Cerebellar cortex (tissue), 1 donor: ENCODE data around the gene SLC12A3.

ENCODE experiments used
- DNase-seq: peaks from one replicate; pipeline ENCODE4 v3.0.0-alpha.2; 2015; ENCODE audit warnings: low spot score

Gene SLC12A3

GRCh38 chr16:56892705-56893104 is 27.7 kb downstream of the SLC12A3 start:
- no peak for DNase-seq

GRCh38 chr16:56894331-56894917 is 29.4 kb downstream of the SLC12A3 start:
- no peak for DNase-seq

- no peak for DNase-seq
Observed at GRCh38 chr16:56895813-56896212, 30.8 kb downstream of the SLC12A3 start.

- no peak for DNase-seq
Observed at GRCh38 chr16:56896244-56896643, 31.2 kb downstream of the SLC12A3 start.

- DNase-seq = no peak
Observed at GRCh38 chr16:56897026-56897799, 32.2 kb downstream of the SLC12A3 start.

GRCh38 chr16:56898847-56899246 is 33.8 kb downstream of the SLC12A3 start:
- DNase-seq = no peak

- DNase-seq = no peak
Observed at GRCh38 chr16:56903866-56904265, 38.9 kb downstream of the SLC12A3 start.

GRCh38 chr16:56907401-56907800 is 42.4 kb downstream of the SLC12A3 start:
- DNase-seq = no peak

- no peak for DNase-seq
Observed at GRCh38 chr16:56909527-56909979, 44.5 kb downstream of the SLC12A3 start.

- no peak for DNase-seq
Observed at GRCh38 chr16:56910112-56910511, 45.1 kb downstream of the SLC12A3 start.

- DNase-seq = no peak
Observed at GRCh38 chr16:56910654-56911539, 45.9 kb downstream of the SLC12A3 start.

GRCh38 chr16:56911771-56912571 is 47.0 kb downstream of the SLC12A3 start:
- no peak for DNase-seq

GRCh38 chr16:56912746-56913708 is 48.0 kb downstream of the SLC12A3 start:
- no peak for DNase-seq

GRCh38 chr16:56914896-56915295 is 49.9 kb downstream of the SLC12A3 start:
- DNase-seq = no peak

- no peak for DNase-seq
Observed at GRCh38 chr16:56915336-56916119, 50.5 kb downstream of the SLC12A3 start.

- no peak for DNase-seq
Observed at GRCh38 chr16:56916571-56917403, 51.8 kb downstream of the SLC12A3 start.

GRCh38 chr16:56918467-56919012 is 53.5 kb downstream of the SLC12A3 start:
- no peak for DNase-seq

GRCh38 chr16:56919099-56919800 is 54.2 kb downstream of the SLC12A3 start:
- DNase-seq = no peak
